ENCODE results near the gene CRABP2.

DNA sequence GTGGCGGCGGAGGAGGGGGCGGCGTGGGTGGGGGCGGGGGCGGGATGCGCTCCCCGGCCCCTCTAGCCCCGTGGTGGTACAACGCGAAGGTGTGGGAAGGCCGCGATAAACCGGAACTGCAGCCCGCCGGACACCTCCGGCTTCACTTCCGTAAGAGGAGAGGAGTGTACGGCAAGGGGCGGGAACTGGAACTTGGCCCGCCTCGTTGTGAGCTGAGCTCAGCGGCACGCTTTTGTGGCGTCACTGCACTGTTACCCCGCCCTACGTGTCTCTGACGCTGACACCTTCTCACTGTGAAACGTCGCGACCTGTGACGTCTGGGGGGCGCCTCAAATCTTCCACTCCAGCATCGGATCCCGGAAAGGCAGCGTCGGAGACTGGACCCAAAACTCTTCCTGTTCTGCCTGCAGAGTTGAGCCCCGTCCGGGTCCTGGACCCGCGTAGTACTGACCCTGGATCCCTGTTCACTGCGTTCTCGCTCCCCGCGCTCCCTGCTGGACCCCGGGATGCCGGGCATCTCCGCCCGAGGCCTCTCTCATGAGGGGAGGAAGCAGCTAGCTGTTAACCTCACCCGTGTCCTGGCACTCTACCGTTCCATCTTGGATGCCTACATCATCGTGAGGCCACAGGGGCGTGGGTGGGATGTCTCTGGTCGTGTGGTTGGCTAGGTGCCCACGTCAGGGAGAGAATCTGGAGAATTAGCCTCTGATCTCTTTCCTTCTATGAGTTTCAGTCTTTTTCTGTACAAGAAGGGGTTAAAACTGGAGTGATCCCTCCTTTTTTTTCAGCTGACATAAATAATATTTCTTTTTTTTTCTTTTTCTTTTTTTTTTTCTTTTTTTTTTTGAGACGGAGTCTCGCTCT, 23.4 kb upstream of the CRABP2 start, which contains the start of gene ISG20L2:
- TF ChIP-seq EZH2phosphoT487 (IDR thresholded peaks at IDR 0.05; ENCODE audit: borderline replicate concordance, low read length), result no peak
- TF ChIP-seq, protein P1, sequence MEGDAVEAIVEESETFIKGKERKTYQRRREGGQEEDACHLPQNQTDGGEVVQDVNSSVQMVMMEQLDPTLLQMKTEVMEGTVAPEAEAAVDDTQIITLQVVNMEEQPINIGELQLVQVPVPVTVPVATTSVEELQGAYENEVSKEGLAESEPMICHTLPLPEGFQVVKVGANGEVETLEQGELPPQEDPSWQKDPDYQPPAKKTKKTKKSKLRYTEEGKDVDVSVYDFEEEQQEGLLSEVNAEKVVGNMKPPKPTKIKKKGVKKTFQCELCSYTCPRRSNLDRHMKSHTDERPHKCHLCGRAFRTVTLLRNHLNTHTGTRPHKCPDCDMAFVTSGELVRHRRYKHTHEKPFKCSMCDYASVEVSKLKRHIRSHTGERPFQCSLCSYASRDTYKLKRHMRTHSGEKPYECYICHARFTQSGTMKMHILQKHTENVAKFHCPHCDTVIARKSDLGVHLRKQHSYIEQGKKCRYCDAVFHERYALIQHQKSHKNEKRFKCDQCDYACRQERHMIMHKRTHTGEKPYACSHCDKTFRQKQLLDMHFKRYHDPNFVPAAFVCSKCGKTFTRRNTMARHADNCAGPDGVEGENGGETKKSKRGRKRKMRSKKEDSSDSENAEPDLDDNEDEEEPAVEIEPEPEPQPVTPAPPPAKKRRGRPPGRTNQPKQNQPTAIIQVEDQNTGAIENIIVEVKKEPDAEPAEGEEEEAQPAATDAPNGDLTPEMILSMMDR (IDR thresholded peaks at IDR 0.05; ENCODE audit: low read depth, low read length, poor library complexity, severe bottlenecking), result no peak

Data from DOHH2 (cell line).